Measurements from ENCODE around the gene APBA3.

APBA3 gene

GRCh38 chr19:3722443-3723109 lies 38.9 kb downstream of the APBA3 start:
- Histone ChIP-seq H3K9me3 (no peaks in the 10 kb centered on the region), H3K27ac (no peak overlapping the region), H3K4me3 (no peak overlapping the region), H3K27me3 (peaks cover 5 to 78% of the 10 kb centered on the region in 2 donors), H3K4me1 (peaks cover 0 to 31% (median 17%) of the 10 kb centered on the region in 4 donors), H3K36me3 (no peaks in the 10 kb centered on the region)
- TF ChIP-seq CTCF (IDR thresholded peaks at IDR 0.05) = no peak
- no peak for DNase-seq
- intact Hi-C loops (cut with DNase I; ENCODE audit: low total_unique reads) = no loop called here

- DNase-seq = no peak
- Histone ChIP-seq H3K27me3 (peaks cover 5 to 84% of the 10 kb centered on the region in 2 donors), H3K4me1 (peaks cover 0 to 31% (median 17%) of the 10 kb centered on the region in 4 donors), H3K27ac (no peak overlapping the region), H3K36me3 (no peaks in the 10 kb centered on the region), H3K9me3 (no peaks in the 10 kb centered on the region), H3K4me3 (no peak overlapping the region)
- intact Hi-C loops (cut with DNase I; ENCODE audit: low total_unique reads) = no loop called here
- TF ChIP-seq CTCF (IDR thresholded peaks at IDR 0.05) = no peak
Observed at GRCh38 chr19:3721887-3722442, 39.5 kb downstream of the APBA3 start.

GRCh38 chr19:3721131-3721886 lies 40.2 kb downstream of the APBA3 start:
- no peaks in the 10 kb centered on the region for H3K36me3 ChIP-seq
- no peaks in the 10 kb centered on the region for H3K9me3 ChIP-seq
- TF ChIP-seq CTCF (IDR thresholded peaks at IDR 0.05) = no peak
- no peak overlapping the region for H3K27ac ChIP-seq
- H3K4me3 ChIP-seq = no peak overlapping the region
- peak; percentile 46 to 78 for DNase-seq
- peaks cover 0 to 31% (median 17%) of the 10 kb centered on the region in 4 donors for H3K4me1 ChIP-seq
- intact Hi-C loops (cut with DNase I; ENCODE audit: low total_unique reads) = no loop called here
- peaks cover 5 to 86% of the 10 kb centered on the region in 2 donors for H3K27me3 ChIP-seq

GRCh38 chr19:3720349-3720917 lies 41.1 kb downstream of the APBA3 start:
- H3K4me3 ChIP-seq = no peak overlapping the region
- H3K27ac ChIP-seq = no peak overlapping the region
- no peaks in the 10 kb centered on the region for H3K9me3 ChIP-seq
- H3K4me1 ChIP-seq = peaks cover 0 to 31% (median 17%) of the 10 kb centered on the region in 4 donors
- H3K27me3 ChIP-seq = peaks cover 5 to 87% of the 10 kb centered on the region in 2 donors
- H3K36me3 ChIP-seq = no peaks in the 10 kb centered on the region
- TF ChIP-seq CTCF (IDR thresholded peaks at IDR 0.05) = no peak
- DNase-seq = no peak
- intact Hi-C loops (cut with DNase I; ENCODE audit: low total_unique reads) = no loop called here

- TF ChIP-seq CTCF (IDR thresholded peaks at IDR 0.05) = no peak
- Histone ChIP-seq H3K36me3 (no peaks in the 10 kb centered on the region), H3K27ac (no peak overlapping the region), H3K4me1 (peaks cover 0 to 31% (median 17%) of the 10 kb centered on the region in 4 donors), H3K9me3 (no peaks in the 10 kb centered on the region), H3K27me3 (peaks cover 5 to 82% of the 10 kb centered on the region in 2 donors), H3K4me3 (no peak overlapping the region)
- no peak for DNase-seq
- intact Hi-C loops (cut with DNase I; ENCODE audit: low total_unique reads) = no loop called here
Observed at GRCh38 chr19:3719868-3720267, 41.6 kb downstream of the APBA3 start.

All from tibial artery (tissue), 4 donors.